ENCODE data around the gene PDE4B.

DNA sequence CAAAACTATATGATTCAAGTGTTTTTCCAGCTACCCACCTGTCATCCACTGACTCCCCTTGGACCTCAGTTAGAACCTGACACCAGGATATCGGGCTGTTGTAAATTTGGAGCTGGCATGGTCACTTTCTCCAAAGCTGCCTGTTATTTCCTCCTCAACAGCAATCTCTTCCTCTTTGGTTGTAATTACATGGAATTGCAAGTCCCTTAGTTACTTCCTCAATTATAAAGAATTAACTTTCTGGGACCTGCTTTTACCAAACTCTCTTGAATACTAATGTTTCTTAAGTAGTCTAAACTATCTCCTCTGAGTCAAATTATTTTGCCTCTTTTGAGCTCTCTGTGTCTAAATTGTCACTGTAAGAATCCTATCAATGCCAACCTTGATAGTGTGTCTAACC lies 590.9 kb downstream of the PDE4B start:
- TF ChIP-seq CTCF (conservative IDR thresholded peaks at IDR 0.05; ENCODE audit: low read depth, low read length) (no peak), EZH2 (IDR thresholded peaks at IDR 0.05; ENCODE audit: low read length, unreplicated experiment) (no peak)

Data from PC-3 (cell line).